Hepatocyte (in vitro differentiated cells): ENCODE measurements around the gene BLVRB. TPM values are rescaled to one million over a fixed set of nuclear protein-coding genes. Genes with fewer than 3 reads are reported as not detected.
A peak's percentile ranks its signal among the peaks of the same experiment; 100 is the strongest.

ENCODE experiments used
- DNase-seq: peaks from one replicate; pipeline ENCODE4 v3.0.0-alpha.2; 2016; ENCODE audit warnings: low spot score
- H2AFZ ChIP-seq: fragments of 200-600 bp; sonication (generic); 2 replicates; pipeline ENCODE4 v1.6.0; 2016; ENCODE audit warnings: antibody characterized with exemption, mild to moderate bottlenecking
- H3K27ac ChIP-seq: fragments of 200-600 bp; sonication (generic); 2 replicates; pipeline ENCODE4 v1.5.1; 2016; ENCODE audit warnings: mild to moderate bottlenecking
- H3K27me3 ChIP-seq: fragments of 200-600 bp; sonication (generic); 2 replicates; pipeline ENCODE4 v1.6.1; 2016
- H3K36me3 ChIP-seq: fragments of 200-600 bp; sonication (generic); replicated peaks from 2 replicates; pipeline ENCODE4 v1.5.1; 2016; ENCODE audit warnings: low read depth; ENCODE audit not compliant: insufficient read depth
- H3K4me1 ChIP-seq: fragments of 200-600 bp; sonication (generic); 2 replicates; pipeline ENCODE4 v1.5.1; 2016; ENCODE audit warnings: mild to moderate bottlenecking, moderate library complexity; ENCODE audit not compliant: insufficient read depth
- H3K4me2 ChIP-seq: fragments of 200-600 bp; sonication (generic); 2 replicates; pipeline ENCODE4 v1.6.0; 2016
- H3K4me3 ChIP-seq: fragments of 200-600 bp; sonication (generic); 2 replicates; pipeline ENCODE4 v1.5.1; 2016; ENCODE audit warnings: mild to moderate bottlenecking
- H3K79me2 ChIP-seq: fragments of 200-600 bp; sonication (generic); 2 replicates; pipeline ENCODE4 v1.6.0; 2017; ENCODE audit warnings: mild to moderate bottlenecking
- H3K9me2 ChIP-seq: fragments of 200-600 bp; sonication (generic); replicated peaks from 2 replicates; pipeline ENCODE4 v1.6.0; 2017; ENCODE audit warnings: mild to moderate bottlenecking; ENCODE audit not compliant: insufficient read depth
- H3K9me3 ChIP-seq: fragments of 200-600 bp; sonication (generic); 2 replicates; pipeline ENCODE4 v1.5.1; 2016; ENCODE audit warnings: low read depth, mild to moderate bottlenecking
- H4K20me1 ChIP-seq: fragments of 200-600 bp; sonication (generic); 2 replicates; pipeline ENCODE4 v1.6.0; 2016; ENCODE audit warnings: mild to moderate bottlenecking; ENCODE audit not compliant: insufficient read depth, poor library complexity, severe bottlenecking
- CTCF ChIP-seq: fragments of 200-600 bp; sonication (generic); IDR thresholded peaks from 2 replicates; pipeline ENCODE4 v1.5.1; 2016; ENCODE audit warnings: antibody characterized with exemption, mild to moderate bottlenecking; ENCODE audit not compliant: poor library complexity
- EZH2 ChIP-seq: fragments of 200-600 bp; sonication (generic); IDR thresholded peaks from 2 replicates; pipeline ENCODE4 v1.6.1; 2016; ENCODE audit warnings: antibody characterized with exemption, mild to moderate bottlenecking, borderline replicate concordance
- EZH2phosphoT487 ChIP-seq: fragments of 200-600 bp; sonication (generic); IDR thresholded peaks from one replicate; pipeline ENCODE4 v1.6.1; 2018; ENCODE audit warnings: antibody characterized with exemption, mild to moderate bottlenecking, low read depth, moderate library complexity; ENCODE audit not compliant: unreplicated experiment, severe bottlenecking
- WGBS: methylation state at CpG from one replicate; pipeline ENCODE4 v1.1.6; 2016; ENCODE audit warnings: low lambda C conversion rate; ENCODE audit errors: missing lambda C conversion rate; 5-methylcytosine and 5-hydroxymethylcytosine counted together
- polyA plus RNA-seq: library from polyadenylated mRNA; unstranded; fragments of >200 nt; fragmentation: Nextera tagmentation; extraction: Ambion mirVana; gene quantifications from 2 replicates; pipeline ENCODE4 v1.2.1, GENCODE V29; 2016
- total RNA-seq: library from RNA; depleted of rRNA; stranded (reverse); fragments of >200 nt; gene quantifications from 2 replicates; pipeline ENCODE4 v1.2.3, GENCODE V29; 2014

The BLVRB gene
- total and polyA plus RNA-seq, 2 experiments from 2014 or later: 114 to 157 TPM

- H3K27ac ChIP-seq: no peak overlapping the region
- no peaks in the 10 kb centered on the region for H3K79me2 ChIP-seq
- H3K36me3 ChIP-seq: no peaks in the 10 kb centered on the region
- TF ChIP-seq CTCF (no peak), EZH2 (no peak), EZH2phosphoT487 (no peak)
- H3K4me2 ChIP-seq: no peak overlapping the region
- H3K27me3 ChIP-seq: no peaks in the 10 kb centered on the region
- H3K4me1 ChIP-seq: peaks cover 3% of the 10 kb centered on the region
- 80% methylated on average over 22 of the region's 22 CpGs for WGBS
- no peaks in the 10 kb centered on the region for H3K9me3 ChIP-seq
- DNase-seq: no peak
- no peaks in the 10 kb centered on the region for H4K20me1 ChIP-seq
- H2AFZ ChIP-seq: no peak overlapping the region
- no peaks in the 10 kb centered on the region for H3K9me2 ChIP-seq
- no peak overlapping the region for H3K4me3 ChIP-seq
Observed at GRCh38 chr19:40407714-40408597, 57.6 kb downstream of the BLVRB start.

- WGBS: 1% methylated on average over 37 of the region's 41 CpGs
- Histone ChIP-seq H4K20me1 (no peaks in the 10 kb centered on the region), H3K4me1 (peaks cover 3% of the 10 kb centered on the region), H3K27ac (peak overlapping the region; percentile 65), H3K4me3 (peak overlapping the region; percentile 51), H3K4me2 (peak overlapping the region; percentile 92), H3K9me2 (no peaks in the 10 kb centered on the region), H2AFZ (peak overlapping the region; percentile 93), H3K27me3 (no peaks in the 10 kb centered on the region), H3K36me3 (no peaks in the 10 kb centered on the region), H3K9me3 (no peaks in the 10 kb centered on the region), H3K79me2 (no peaks in the 10 kb centered on the region)
- TF ChIP-seq CTCF (peak; percentile 4), EZH2 (no peak), EZH2phosphoT487 (no peak)
- peak; percentile 93 for DNase-seq
Observed at GRCh38 chr19:40403262-40403984, 62.1 kb downstream of the BLVRB start.

- Histone ChIP-seq H3K27ac (no peak overlapping the region), H2AFZ (no peak overlapping the region), H3K79me2 (no peaks in the 10 kb centered on the region), H4K20me1 (no peaks in the 10 kb centered on the region), H3K9me3 (no peaks in the 10 kb centered on the region), H3K4me3 (no peak overlapping the region), H3K27me3 (no peaks in the 10 kb centered on the region), H3K4me2 (no peak overlapping the region), H3K36me3 (no peaks in the 10 kb centered on the region), H3K9me2 (no peaks in the 10 kb centered on the region), H3K4me1 (peaks cover 3% of the 10 kb centered on the region)
- no peak for DNase-seq
- TF ChIP-seq EZH2phosphoT487: no peak
- TF ChIP-seq CTCF: no peak
- TF ChIP-seq EZH2: no peak
- 64% methylated on average over 2 of the region's 3 CpGs for WGBS
Observed at GRCh38 chr19:40400559-40400958, 65.0 kb downstream of the BLVRB start.
